GM18861 (cell line): ENCODE data around the gene SUGCT.

ENCODE experiments used
- ATAC-seq: cut with Tn5 transposase; IDR thresholded peaks from one replicate; pipeline ENCODE4 v1.9.1; 2021; ENCODE audit not compliant: unreplicated experiment

SUGCT gene

DNA sequence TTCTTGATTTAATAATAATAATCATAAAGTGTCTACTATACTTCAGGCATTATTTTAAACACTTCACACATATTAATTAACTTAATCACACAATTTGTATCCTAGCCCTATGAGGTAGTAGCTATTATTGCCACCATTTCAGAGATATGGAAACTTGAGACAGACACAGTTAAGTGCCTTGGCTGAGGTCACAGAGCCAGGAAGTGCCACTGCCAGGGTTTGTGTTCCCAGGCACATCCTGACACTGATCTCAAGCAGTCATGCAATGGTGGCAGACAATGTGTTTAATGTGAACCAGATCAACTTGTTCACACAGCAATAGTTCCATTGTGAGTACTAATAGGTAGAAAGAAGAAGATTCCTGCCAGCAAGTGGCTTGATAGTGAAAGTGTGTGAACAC lies 666.0 kb downstream of the SUGCT start:
- no peak for ATAC-seq

DNA sequence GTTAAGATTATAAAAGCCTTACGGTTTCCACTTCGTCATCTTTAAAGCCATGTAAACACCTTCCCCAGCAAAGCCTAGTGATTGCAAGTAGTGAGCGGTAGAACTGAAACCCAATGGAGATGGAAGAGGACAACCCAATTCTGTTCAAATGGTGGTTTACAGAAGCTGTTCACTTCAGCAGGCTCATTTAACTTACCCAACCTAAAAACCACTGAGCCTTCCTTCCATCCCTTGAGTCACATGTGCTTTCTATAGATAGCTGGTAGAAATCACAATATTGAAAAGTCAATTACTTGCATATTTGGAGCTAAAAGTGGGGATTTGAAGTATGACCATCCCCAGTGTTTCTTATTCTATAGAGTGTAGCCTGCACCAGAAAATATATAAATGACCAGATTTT lies 667.7 kb downstream of the SUGCT start:
- no peak for ATAC-seq

DNA sequence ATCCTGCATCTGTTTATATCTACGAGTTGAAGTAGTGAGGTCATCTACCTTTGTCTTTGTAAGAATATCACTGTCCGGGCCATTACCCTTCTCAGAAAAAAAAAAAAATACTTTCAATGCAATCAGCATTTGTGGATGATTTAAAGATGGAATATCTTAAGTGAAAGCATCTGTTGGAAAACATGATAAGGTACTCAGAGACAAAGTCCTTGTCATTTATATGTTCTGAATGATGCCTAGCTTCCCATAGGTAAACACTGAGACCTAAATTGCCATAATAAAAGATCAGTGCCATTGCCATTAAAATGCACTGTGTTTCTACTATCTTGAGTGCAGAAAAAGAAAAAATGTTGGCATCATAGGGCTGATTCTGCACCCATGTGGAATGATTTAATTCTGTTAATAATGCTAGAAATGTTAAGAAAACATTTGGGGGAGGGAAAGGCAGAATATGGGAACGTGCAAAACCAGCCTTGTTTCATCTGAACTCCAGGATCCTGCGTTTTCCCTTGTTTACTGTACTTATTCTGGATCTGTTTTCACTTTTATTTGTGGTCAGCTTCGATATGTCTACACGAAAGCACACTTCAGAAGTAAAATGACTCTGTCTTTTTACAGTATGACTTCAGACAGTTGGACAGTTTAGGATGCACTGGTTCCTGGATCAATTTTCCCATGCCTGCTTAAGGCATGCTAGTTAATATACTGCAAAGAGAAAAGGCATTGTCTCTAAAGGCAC lies 669.8 kb downstream of the SUGCT start:
- ATAC-seq: no peak

DNA sequence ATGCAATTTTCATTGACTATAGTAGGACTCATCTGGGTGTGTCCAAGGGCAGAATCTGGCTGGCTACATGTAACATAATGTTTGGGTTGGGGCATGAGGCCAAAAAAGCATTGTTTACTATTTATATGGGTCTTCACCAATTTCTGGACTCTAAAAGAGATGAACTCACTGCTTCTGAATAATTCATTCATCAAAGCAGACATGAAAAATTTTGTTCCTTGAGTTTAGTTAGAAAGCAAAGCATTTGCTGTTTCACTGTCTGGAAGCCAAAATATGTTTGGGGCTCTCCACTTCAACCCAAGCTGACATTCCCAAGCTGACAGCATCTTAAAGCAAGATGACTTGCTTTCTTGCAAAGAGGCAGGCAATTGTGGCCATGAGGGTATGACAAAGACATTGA lies 670.6 kb downstream of the SUGCT start:
- no peak for ATAC-seq

DNA sequence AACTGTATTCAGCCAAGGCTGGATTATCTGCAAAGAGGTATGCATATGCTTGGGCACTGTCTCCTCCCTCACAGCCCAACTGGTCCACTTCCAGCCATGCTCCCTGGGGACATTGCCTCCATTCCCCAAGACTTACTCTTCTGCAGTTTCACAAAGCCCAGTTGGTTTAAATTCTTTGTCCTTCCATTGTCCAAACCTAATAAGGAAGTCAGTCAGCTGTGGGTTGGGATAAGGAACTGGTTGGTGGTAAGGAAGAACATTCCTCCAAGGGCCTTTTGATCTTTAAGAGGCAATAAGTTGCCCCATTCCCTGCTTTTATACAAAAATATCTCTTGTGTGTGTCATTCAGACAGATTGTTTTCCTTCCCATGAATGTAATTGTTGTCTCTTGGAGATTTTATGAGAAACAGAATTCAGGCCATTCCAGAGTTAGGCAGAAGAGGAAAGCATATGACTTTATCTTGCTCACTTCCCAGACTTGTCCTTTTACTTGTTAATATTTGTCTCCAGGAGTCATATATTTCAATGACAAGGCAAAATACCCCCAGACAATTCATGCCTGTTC lies 673.7 kb downstream of the SUGCT start:
- ATAC-seq: no peak

DNA sequence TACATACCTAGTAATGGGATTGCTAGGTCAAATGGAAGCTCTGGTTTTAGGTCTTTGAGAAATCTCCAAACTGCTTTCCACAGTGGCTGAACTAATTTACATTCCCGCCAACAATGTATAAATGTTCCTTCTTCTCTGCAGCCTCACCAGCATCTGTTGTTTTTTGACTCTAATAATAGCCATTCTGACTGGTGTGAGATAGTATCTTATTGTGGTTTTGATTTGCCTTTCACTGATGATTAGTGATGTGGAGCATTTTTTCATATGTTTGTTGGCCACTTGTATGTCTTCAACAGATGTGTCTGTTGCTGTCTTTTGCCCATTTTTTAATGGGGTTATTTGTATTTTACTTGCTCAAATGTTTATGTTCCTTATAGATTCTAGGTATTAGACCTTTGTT lies 675.5 kb downstream of the SUGCT start:
- ATAC-seq: no peak

DNA sequence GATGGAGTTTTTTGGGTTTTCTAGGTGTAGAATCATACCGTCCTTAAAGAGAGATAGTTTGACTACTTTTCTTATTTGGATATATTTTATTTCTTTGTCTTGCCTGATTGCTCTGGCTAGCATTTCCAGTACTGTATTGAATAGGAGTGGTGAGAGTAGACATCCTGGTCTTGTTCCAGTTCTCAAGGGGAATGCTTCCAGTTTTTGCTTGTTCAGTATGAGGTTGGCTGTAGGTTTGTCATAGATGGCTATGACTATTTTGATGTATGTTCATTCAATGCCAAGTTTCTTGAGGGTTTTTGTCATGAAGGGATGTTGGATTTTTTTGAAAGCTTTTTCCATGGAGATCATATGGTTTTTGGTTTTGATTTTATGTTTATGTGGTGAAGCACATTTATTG lies 676.9 kb downstream of the SUGCT start:
- no peak for ATAC-seq

DNA sequence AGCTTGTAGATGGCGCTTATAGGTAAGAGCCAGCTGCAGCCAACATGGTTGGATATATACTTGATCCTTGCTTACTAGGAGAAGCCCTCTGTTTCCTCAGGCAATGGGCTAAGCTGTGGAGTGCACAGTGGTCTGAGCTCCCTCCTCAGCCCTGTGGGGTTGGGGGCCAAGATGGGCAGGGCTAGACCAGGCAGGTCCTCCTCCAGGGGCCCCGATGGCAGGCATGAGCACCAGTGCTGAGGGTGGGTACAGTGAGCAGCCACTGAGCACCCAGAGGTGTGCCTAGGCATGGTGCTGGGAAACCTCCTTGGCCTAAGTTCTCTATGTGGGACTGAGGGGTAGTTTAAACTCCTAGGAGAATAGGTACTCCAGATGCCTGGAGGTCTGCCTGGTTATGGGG lies 680.2 kb downstream of the SUGCT start:
- ATAC-seq: no peak

DNA sequence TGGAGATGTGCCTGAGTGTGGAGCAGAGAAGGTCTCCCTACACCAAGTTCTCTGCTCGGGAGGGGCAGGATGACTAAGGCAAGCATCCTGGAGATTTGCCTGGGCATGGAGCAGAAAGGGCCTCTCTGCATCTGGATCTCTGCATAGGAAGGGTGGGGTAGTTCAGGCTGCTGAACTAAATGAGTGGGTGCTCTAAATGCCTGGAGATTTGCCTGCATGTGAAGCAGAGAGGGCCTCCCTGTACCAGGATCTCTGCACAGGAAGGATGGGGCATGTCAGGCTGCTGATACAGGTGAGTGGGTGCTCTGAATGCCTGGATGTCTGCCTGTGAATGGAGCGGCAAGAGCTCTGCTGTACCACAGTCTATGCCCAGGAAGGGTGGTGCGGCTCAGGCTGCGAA lies 680.7 kb downstream of the SUGCT start:
- ATAC-seq: no peak

DNA sequence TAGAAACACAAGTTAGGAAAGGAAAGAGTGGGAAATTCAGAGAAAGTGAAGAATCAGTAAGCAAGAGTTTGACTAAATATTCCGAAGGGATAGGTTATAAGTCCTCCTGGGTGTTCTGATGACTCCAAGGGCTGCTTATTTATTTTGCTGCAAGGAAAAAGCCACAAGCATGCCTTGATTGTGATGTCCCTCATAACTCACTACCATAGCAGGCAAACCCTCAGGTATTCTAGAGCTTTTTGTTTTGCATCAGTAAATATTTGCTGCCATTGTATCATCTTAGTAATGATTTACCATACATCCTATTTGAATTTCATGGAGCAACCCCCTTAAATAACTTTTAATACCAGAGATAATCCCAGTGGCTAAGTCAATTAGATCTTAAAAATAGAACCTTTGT lies 688.1 kb downstream of the SUGCT start:
- no peak for ATAC-seq

DNA sequence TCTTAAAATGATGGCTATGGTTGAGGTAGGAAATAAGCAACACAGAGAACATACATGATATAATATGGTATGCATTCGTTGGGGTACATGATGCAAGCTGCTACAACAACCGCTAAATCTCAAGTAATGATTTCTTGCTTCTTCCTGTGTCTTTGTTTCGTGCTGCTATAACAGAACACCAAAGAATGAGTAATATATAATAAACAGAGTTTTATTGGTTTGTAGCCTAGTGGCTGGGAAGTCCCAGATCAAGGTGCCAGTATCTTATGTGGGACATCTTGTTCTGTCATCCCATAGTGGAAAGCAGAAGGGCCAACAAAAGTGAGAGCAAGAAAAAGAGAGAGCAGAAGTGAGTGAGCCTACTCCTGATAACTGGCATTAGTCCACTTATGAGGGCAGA lies 689.7 kb downstream of the SUGCT start:
- ATAC-seq: no peak

DNA sequence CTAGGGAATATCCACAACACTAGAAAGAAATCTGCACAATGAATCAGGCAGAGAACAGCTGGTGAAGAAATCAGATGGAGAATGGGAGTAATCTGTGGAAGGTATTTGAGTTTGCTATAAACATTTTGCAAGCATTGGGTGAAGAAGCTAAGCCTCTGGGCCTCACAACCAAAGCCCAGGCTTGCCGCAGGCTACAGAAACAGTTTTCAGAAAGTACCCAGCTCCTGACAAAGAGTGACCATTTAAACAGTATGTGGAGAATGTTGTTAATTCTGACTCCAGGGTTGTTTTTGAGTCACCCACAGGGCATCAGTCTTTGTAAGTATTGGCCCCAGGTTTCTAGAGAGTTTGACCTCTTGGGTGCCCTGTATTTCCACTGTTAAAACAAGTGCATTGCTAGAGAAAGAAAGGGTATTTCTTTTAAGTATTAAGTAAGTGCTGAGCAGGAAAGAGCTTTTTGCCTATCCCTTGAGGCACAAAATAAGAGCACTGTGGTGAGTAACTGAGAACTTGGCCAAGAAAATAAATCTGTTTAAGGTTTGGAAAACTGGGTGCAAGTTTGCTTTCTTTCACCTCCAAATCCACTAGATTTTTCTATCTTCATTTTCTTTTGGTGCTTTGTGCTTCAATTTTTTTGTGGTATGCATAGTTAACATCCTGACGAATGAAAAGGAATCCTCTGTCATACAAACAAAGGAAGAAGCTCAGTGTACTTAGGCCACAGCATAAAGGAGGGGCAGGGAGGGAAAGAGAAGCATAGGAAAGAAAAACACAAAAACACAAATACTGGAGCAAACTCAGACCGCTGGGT lies 691.8 kb downstream of the SUGCT start:
- ATAC-seq: no peak

DNA sequence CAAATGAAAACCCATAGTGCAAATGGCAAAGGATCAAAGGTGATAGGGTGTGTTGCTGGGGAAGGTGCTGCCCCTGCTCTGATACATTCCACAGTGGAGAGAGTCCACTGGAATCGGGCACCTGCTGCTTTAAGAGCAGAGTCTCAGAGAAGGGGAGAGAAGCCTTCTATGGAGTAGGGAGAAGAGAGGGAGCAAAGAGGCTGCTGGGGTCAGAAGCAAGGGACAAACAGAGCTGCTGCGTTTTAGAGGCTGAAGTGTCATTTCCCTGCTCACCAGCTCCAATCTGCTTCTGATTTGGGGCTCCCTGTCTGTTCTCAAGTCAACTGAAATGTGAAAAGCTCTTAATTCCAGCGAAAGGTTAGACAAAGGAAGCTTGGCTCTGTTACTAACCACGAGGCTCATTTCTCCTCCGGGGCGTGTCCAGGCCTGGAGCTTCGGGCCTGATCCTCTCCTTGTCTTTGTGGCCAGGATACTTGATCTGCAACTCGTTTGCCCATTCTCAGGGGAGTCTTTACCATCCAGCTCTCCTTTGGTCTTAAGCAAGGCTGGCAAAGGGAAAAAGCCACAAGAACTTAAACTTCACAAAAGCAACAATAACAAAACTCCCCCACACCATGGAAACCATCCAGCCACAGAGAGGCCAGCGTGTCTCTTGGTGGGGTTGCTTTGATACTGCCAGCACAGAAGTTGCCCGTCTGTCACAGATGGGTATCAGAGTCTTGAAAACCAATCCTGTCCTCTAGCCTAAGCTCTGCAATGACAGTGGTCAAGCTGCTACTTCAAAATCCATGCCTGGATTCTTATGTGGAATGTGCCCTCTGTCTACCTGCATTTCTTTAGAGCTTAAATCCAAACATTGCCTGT lies 692.6 kb downstream of the SUGCT start:
- no peak for ATAC-seq

DNA sequence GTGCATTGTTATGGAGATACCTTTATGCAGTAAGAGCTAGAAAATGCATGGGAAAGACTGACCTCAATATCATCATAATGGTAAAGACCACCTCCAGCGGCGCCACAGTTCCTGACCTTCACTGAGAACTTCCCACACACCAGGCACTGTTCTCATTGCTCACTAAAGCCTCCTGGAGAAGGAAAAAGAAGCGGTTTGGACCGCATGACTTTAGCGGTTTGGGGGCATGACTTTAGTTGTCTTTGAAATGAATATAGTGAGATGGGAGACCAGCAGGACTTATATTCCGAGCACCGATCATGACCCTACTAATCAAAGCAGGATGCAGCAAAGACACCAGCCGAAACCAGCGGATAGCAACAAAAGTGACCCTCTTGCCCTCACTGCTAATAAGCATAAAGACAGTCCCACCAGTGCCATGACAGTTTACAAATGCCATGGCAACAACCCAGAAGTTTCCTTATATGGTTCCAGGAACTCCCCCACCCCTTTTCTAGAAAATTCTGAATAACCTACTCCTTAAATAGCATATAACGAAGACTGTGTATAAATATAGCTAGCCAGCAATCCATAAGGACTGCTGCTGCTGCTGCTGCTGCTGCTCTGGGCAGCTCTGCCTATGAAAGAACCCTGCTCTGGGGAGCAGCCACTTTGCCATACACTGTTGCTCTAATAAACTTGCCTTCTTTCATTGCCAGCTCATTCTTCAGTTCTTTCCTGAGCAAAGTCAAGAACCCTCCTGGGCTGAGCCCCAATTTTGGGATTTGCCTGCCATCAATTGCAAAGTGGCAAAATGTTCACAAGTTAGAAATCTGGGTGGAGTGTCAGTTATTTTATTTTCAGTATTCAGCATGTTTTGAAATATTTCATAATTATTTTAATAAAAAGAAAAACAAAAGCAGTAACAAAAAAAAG lies 694.1 kb downstream of the SUGCT start:
- ATAC-seq: no peak

DNA sequence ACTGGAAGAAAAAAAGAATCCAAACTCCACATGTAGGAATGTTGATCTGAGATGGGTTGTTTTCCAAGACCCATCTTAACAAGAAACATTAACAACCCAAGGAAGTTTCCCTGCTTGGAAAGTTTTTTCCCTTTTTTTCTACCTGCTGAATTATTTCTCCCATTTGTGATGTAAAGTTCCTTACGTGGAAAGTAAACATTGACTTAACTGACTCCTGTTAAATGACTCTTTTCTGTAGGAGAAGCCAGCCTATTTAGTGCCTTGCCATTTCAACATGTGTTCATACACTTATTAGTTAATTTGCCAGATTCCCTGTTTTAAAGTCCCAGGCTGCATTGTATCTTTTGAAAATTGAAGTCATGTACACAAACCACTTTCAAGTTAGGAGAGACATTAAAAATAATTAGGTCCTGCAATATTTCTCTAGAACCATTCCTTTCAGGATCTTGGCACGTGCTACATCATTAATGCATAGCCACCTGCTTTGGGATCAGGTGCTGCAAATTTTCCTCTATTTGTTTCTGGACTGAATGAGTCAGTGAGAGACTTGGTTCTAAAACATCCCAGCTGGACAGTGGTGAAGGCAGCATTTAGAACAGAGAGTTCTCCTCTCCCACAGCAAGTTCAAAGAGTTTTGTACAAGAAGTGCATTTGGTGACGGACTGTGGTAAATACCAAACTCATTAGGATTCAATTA lies 698.5 kb downstream of the SUGCT start:
- no peak for ATAC-seq

DNA sequence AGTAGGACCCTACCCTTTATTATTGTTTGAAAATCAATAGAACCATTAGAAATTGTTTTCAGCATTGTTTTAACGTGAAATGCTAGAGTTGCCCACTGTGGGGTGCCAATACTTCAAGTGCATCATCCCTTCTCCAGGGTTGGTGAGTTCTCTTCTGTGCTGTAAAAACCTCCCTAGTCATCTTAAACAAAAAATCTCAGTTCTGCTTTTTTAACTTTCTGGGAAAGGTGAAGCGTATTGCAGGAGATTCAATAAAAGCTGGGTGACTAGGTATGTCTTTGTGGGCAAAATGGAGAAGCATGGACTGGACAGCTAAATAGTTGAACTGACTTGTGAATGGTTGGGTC lies 699.1 kb downstream of the SUGCT start:
- ATAC-seq: no peak

DNA sequence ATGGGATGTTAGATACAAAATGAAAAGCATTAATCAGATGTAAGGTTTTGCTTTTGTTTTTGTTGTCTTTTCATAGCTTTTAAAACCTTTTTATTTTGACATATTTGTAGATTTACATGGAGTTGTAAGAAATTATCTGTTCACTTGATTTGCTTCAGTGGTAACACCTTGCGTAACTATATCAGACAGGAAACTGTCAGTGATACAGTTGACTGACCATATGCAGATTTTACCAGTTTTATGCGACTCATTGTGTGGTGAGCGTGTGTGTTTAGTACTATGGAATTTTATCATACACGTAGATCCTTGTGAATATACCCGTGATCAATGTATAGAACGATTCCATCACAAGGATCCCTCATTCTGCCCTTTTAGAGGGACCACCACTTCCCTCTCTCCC lies 701.4 kb downstream of the SUGCT start:
- ATAC-seq: no peak

DNA sequence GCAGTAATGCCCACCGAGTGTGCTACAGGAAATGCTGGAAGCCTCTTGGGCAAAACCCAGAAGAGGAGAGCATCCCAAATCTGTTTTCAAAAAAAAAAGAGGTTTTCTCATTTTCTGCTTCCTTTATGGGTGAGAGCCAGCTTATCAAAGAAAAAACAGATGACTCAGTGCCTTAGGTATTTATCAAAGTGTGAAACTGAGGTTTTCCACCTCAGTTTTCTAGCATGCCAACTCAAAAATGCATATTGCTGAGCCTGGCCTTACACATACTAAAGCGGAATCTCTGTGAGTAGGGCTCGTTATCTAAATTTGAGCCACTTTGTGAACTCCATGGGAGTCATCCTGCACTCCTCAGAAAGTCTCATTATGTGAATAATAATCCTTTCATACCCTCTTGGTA lies 705.1 kb downstream of the SUGCT start:
- no peak for ATAC-seq

DNA sequence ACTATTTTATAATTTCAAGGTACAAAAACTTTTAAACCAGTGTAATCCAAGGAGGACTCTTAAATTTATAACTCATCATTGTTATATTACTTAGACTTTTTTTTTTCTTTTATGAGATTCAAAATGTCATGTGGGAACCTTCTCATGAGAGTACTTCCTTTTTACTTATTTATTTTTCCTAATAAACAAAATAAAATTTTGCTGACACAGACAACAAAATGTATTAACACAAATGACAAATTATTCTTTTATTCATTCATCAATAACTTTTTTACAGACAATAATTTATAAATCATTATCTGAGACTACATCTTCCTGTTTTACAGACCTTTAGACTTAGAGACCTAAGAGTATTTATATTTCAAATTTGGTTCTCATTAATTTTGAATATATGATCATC lies 706.2 kb downstream of the SUGCT start:
- no peak for ATAC-seq

DNA sequence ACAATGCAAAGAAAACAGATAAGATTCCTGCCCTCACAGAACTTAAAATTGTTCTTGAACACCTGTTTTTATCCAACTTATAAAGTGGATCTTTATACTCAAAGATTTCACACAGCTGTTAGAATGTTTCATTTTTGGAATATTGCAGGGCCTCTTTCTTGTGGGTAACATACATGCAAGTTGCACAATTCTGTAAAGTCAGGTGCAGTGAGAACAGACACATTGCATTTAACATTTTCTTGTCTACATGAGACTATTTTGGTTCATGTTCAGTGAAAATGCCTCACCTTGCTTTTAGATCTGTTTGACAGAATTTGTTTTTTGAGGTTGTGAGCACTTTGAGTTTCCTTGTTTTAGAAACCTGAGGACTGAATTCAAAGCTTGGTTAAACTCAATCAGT lies 707.8 kb downstream of the SUGCT start:
- no peak for ATAC-seq
